ENCODE results near the gene MRPL55. TPM values are rescaled to one million over a fixed set of nuclear protein-coding genes. Genes with fewer than 3 reads are reported as not detected.
A peak's percentile ranks its signal among the peaks of the same experiment; 100 is the strongest.

The MRPL55 gene
- total and polyA plus RNA-seq, 2 of the 4 experiments (the other 2 are of a cell fraction) = 48.9 to 95.4 TPM

DNA sequence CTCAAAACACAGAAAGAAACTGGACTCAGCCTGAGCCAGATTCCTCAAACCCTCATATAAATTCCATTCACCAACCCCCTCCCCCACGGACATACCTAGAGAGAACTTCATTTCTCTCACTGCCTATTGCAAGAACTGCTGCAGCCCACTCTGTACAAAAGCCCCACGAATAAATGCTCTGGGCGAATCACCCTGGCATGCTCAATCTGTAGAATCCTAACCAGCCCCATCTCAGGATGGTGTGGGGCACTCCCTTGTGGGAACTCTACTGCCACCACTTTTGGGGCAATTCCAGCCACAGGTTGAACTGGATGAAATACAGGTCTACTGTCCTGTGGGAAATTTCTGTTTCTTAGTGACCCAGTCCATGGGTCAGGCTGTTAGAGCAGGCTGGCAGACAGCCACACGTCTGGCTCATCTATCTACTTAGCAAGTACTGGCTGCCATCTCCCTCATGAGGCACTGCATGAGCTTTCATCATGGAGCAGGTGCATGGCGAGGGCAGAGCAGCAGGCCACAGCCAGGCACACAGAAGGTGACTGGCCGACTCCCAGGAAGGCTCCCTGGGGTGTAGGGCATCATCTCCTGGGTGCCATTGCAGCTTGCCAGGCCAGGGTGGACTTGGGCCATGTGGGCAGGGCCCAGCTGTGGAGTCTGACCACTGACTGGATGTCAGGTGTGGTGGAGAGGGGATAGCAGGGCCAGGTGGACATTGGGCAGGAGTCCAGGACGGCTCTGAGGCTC, 4.4 kb downstream of the MRPL55 start:
- Histone ChIP-seq H3K23ac (ENCODE audit: low read depth, low read length) (no peak overlapping the region), H3K27me3 (ENCODE audit: control insufficient read depth, insufficient read depth, low read length) (no peaks in the 10 kb centered on the region), H2AK9ac (replicated peaks; ENCODE audit: low read depth, low read length, poor library complexity) (no peak overlapping the region), H2BK5ac (ENCODE audit: low read depth, low read length, poor library complexity, severe bottlenecking) (no peak overlapping the region), H2AFZ (replicated peaks; ENCODE audit: low read length, poor library complexity) (peak overlapping the region; percentile 38), H3K9me1 (ENCODE audit: insufficient read depth, low read length) (peaks cover 10% of the 10 kb centered on the region), H2BK120ac (ENCODE audit: low read depth, low read length) (no peak overlapping the region), H4K8ac (ENCODE audit: low read depth in 2 of 2, low read length in 2 of 2) (no peak overlapping the region; a peak in 1 of 4 replicates), H3K14ac (replicated peaks; ENCODE audit: low read depth, low read length) (no peak overlapping the region), H2AK5ac (ENCODE audit: low read depth, low read length) (no peak overlapping the region), H4K5ac (ENCODE audit: low read depth, low read length) (no peak overlapping the region), H3K9ac (ENCODE audit: low read depth, low read length) (no peak overlapping the region), H3K4me1 (ENCODE audit: control insufficient read depth, insufficient read depth, low read length) (peaks cover 10% of the 10 kb centered on the region), H3K4ac (ENCODE audit: low read depth, low read length) (no peak overlapping the region), H3K36me3 (ENCODE audit: control insufficient read depth, insufficient read depth, low read length) (peaks cover 25% of the 10 kb centered on the region), H3K18ac (ENCODE audit: low read depth, low read length) (no peak overlapping the region), H3K27ac (ENCODE audit: insufficient read depth, low read length) (no peak overlapping the region), H3K9me3 (ENCODE audit: control insufficient read depth, insufficient read depth, low read length) (no peaks in the 10 kb centered on the region), H3K56ac (ENCODE audit: extremely low read depth, insufficient read depth, low read length) (no peak overlapping the region), H2BK20ac (ENCODE audit: low read depth, low read length) (no peak overlapping the region), H2BK15ac (ENCODE audit: low read depth, low read length) (no peak overlapping the region), H3K79me1 (ENCODE audit: low read depth in 1 of 2, low read length in 2 of 2) (peaks cover 13 to 53% of the 10 kb centered on the region in 2 experiments; a peak in 3 of 4 replicates), H4K20me1 (ENCODE audit: insufficient read depth, low read length) (peaks cover 22% of the 10 kb centered on the region), H3K4me2 (ENCODE audit: low read depth, low read length) (no peak overlapping the region), H3K4me3 (ENCODE audit: insufficient read depth, low read depth, low read length) (no peak overlapping the region), H4K91ac (ENCODE audit: insufficient read depth, low read depth, low read length) (no peak overlapping the region)
- BruUV-seq (replicated peaks) = no TSS peak
- TF ChIP-seq RFX5 (IDR thresholded peaks at IDR 0.05; ENCODE audit: low read depth, low read length) (no peak), CEBPB (IDR thresholded peaks at IDR 0.05; ENCODE audit: low read depth, low read length) (no peak), BHLHE40 (IDR thresholded peaks at IDR 0.05; ENCODE audit: low read depth, low read length) (no peak), NFE2L2 (IDR thresholded peaks at IDR 0.05; ENCODE audit: low read depth, low read length) (no peak)
- TF ChIP-seq, protein P1, sequence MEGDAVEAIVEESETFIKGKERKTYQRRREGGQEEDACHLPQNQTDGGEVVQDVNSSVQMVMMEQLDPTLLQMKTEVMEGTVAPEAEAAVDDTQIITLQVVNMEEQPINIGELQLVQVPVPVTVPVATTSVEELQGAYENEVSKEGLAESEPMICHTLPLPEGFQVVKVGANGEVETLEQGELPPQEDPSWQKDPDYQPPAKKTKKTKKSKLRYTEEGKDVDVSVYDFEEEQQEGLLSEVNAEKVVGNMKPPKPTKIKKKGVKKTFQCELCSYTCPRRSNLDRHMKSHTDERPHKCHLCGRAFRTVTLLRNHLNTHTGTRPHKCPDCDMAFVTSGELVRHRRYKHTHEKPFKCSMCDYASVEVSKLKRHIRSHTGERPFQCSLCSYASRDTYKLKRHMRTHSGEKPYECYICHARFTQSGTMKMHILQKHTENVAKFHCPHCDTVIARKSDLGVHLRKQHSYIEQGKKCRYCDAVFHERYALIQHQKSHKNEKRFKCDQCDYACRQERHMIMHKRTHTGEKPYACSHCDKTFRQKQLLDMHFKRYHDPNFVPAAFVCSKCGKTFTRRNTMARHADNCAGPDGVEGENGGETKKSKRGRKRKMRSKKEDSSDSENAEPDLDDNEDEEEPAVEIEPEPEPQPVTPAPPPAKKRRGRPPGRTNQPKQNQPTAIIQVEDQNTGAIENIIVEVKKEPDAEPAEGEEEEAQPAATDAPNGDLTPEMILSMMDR (conservative IDR thresholded peaks at IDR 0.05; ENCODE audit: low read depth, low read length) = no peak
- in situ Hi-C loops (cut with MboI; ENCODE audit: low sequenced_read_pairs) = no loop called here
- intact Hi-C loops (cut with micrococcal nuclease) = loop anchor here (5.0 kb wide), 1 partner anchor 38 kb away; the partner anchor contains the start of gene GUK1
- ChIA-PET POLR2A (ENCODE audit: unreplicated experiment) (no interaction called here), CTCF (no interaction called here)
- DNase-seq (no peak), ATAC-seq (ENCODE audit: low read depth) (no peak)
- WGBS, 2 experiments (ENCODE audit: extremely low coverage in 2 of 2, insufficient read length in 1 of 2) = 100% methylated on average over 1 of the region's 7 CpGs; no CpG with 5 or more reads in 1 of the 2 experiments
- dilution Hi-C loops (cut with HindIII; ENCODE audit: low sequenced_read_pairs, unreplicated experiment) = no loop called here
